ENCODE data around the gene CC2D2B. TPM values are rescaled to one million over a fixed set of nuclear protein-coding genes. Genes with fewer than 3 reads are reported as not detected.

The CC2D2B gene
- total and polyA plus RNA-seq, 2 of the 13 experiments (the other 11 are each of a cell fraction or from before 2014, with no cell fraction given): 0.20 TPM; not detected in 1

DNA sequence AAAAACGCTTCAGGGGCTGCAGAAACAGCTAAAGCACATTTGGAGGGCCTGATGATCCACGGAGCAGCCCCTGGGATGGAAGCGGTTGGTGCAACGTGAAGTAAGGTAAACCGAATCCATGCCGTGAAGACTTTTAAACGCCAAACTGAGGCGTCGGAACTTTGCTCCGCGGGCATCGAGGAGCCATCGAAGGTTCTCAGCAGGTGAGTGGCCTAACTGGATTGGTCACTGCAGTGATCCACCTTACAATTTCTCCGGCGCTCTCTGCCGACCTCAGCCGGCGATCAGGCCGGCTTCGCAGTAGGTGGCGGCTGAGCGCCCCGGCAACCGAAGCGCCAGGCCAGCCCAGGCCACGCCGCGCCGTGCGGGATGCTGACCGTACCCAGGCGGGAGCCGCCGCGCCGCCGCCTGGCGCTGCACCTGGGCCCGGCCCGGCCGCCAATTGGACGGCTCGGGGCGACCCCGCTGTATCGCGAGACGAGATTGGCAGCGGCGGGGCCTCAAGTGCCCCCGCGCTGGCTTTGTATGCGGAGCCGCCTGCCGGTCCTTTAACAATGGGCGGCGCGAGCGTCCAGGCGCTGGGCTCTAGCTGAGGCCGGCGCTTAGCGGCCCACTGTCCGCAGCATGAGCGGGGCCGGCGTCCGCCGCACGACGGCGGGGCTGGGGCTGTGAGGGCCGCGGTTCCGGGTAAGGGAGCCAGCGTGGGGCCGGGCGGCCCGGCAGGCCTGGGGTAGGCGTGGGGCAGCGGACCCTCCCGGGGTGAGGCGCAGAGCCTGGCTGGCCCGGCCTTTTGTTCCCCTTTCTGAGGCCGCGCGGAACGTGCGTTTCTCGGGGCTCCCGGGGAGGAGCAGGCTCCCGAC lies 135.5 kb downstream of the CC2D2B start, which contains the start of gene CCNJ (continued):
- TF ChIP-seq ZNF431 (CRISPR knock-in tag; IDR thresholded peaks at IDR 0.05; ENCODE audit: borderline replicate concordance, low read depth): peak; percentile 79; the same call in 1 of the 2 replicates
- no peak for TF ChIP-seq JARID2 (CRISPR knock-in tag; IDR thresholded peaks at IDR 0.05; ENCODE audit: insufficient replicate concordance)
- TF ChIP-seq ZSCAN29 (CRISPR knock-in tag; conservative IDR thresholded peaks at IDR 0.05): 0 out of 2 replicates have a peak, but pooled peaks have one; percentile 34
- peak; percentile 79; the same call in 1 of the 2 replicates for TF ChIP-seq POGK (CRISPR knock-in tag; conservative IDR thresholded peaks at IDR 0.05)
- no peak for TF ChIP-seq ZNF644 (CRISPR knock-in tag; IDR thresholded peaks at IDR 0.05; ENCODE audit: low read depth)
- TF ChIP-seq, protein P1, sequence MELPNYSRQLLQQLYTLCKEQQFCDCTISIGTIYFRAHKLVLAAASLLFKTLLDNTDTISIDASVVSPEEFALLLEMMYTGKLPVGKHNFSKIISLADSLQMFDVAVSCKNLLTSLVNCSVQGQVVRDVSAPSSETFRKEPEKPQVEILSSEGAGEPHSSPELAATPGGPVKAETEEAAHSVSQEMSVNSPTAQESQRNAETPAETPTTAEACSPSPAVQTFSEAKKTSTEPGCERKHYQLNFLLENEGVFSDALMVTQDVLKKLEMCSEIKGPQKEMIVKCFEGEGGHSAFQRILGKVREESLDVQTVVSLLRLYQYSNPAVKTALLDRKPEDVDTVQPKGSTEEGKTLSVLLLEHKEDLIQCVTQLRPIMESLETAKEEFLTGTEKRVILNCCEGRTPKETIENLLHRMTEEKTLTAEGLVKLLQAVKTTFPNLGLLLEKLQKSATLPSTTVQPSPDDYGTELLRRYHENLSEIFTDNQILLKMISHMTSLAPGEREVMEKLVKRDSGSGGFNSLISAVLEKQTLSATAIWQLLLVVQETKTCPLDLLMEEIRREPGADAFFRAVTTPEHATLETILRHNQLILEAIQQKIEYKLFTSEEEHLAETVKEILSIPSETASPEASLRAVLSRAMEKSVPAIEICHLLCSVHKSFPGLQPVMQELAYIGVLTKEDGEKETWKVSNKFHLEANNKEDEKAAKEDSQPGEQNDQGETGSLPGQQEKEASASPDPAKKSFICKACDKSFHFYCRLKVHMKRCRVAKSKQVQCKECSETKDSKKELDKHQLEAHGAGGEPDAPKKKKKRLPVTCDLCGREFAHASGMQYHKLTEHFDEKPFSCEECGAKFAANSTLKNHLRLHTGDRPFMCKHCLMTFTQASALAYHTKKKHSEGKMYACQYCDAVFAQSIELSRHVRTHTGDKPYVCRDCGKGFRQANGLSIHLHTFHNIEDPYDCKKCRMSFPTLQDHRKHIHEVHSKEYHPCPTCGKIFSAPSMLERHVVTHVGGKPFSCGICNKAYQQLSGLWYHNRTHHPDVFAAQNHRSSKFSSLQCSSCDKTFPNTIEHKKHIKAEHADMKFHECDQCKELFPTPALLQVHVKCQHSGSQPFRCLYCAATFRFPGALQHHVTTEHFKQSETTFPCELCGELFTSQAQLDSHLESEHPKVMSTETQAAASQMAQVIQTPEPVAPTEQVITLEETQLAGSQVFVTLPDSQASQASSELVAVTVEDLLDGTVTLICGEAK (IDR thresholded peaks at IDR 0.05): no peak
- TF ChIP-seq, protein P1 (CRISPR knock-in tag; IDR thresholded peaks at IDR 0.05): peak; percentile 75; the same call in 1 of the 2 replicates
- TF ChIP-seq, protein P2, sequence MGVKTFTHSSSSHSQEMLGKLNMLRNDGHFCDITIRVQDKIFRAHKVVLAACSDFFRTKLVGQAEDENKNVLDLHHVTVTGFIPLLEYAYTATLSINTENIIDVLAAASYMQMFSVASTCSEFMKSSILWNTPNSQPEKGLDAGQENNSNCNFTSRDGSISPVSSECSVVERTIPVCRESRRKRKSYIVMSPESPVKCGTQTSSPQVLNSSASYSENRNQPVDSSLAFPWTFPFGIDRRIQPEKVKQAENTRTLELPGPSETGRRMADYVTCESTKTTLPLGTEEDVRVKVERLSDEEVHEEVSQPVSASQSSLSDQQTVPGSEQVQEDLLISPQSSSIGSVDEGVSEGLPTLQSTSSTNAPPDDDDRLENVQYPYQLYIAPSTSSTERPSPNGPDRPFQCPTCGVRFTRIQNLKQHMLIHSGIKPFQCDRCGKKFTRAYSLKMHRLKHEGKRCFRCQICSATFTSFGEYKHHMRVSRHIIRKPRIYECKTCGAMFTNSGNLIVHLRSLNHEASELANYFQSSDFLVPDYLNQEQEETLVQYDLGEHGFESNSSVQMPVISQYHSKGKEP (CRISPR knock-in tag; IDR thresholded peaks at IDR 0.05): peak; percentile 33; the same call in 1 of the 2 replicates
- no peak for TF ChIP-seq PAWR (CRISPR knock-in tag; IDR thresholded peaks at IDR 0.05; ENCODE audit: borderline replicate concordance)
